ENCODE results near the gene PECR. TPM values are rescaled to one million over a fixed set of nuclear protein-coding genes. Genes with fewer than 3 reads are reported as not detected.
A peak's percentile ranks its signal among the peaks of the same experiment; 100 is the strongest.

The PECR gene
- 1.8 TPM for total RNA-seq
- long read RNA-seq, partial matches to known transcripts: 0 of 2 reads
- long read RNA-seq, other reads (novel, unspliced or antisense): 0 of 2 reads

DNA sequence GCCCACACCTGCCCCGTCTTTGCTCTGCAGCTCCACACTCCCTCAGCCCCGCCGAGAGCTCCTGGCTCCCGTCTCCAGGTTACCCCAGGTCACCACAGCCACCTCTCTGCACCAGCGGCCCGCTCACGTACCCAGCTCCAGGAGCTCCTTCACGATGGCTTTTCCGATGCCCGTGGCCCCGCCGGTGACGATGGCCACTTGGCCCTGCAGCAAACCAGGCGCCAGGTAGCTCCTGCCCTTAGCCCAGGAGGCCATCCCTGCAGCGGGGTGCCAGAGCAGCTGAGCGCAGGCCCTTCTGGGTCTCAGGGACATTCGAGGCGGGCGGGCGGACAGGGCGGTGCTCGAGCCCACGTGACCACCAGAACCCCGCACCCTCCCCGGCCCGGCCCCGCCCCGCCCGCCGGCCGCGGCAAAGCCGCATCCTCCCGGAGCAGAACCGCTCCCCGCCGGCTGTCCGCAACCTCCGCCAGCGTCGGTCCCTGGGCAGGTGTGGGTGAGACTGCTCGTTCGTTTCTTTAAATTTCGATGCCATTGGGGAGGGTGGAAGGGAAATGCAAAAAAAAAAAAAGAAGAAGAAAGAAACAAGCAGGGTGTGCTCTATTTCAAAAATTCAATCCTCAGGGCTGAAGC, at the start of gene PECR, which contains the start of gene TMEM169:
Gene PECR (minus strand): TSS at position 323 of the 630 bp plus-strand sequence. CDS start 68 bp downstream, at position 255.
Gene TMEM169 (plus strand): TSS at position 433 of the 630 bp plus-strand sequence. CDS start 14,045 bp downstream, outside the sequence.
- DNase-seq (ENCODE audit: low spot score): peak; percentile 92
- intact Hi-C loops (cut with DNase I): no loop called here

DNA sequence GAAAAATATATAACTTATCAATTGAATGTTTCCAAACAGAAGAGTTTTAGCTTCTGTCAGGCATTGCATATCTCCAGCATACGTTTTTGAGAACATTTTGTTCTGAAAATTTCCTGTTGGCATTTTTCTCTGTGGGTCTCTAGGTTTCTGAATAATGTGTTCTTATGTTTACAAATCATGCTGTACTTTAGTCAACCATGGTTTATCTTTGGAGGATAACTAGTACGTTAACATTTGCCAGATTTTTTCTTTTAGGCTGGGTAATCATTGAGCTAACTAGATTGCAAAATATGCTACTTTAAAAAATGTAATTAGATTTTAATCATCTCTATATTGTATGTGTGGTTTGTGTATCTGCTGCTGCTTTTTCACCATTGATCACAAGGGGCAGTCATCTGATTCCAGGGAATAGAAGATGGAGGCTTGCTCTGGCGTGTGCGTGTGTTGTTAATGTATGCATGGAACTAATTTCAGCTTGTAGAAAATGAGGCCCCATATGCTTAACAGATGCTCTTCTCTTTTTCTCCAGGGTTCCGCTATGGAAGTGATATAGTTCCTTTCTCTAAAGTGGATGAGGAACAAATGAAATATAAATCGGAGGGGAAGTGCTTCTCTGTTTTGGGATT, 48.9 kb upstream of the PECR start:
- no peak for DNase-seq (ENCODE audit: low spot score)
- intact Hi-C loops (cut with DNase I): no loop called here

DNA sequence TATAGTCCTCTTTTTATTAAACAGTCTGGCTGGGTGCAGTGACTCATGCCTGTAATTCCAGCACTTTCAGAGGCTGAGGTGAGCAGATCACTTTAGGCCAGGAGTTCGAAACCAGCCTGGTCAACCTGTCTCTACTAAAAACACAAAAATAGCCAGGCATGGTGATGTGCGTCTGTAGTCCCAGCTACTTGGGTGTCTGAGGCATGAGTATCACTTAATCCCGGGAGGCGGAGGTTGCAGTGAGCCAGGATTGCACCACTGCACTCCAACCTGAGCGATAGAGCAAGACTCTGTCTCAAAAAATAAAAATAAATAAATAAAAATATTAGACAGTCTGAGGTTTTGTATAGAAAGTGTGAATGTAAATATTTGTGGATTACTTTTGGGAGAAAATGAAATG, 45.3 kb upstream of the PECR start:
- no peak for DNase-seq (ENCODE audit: low spot score)
- intact Hi-C loops (cut with DNase I): no loop called here

DNA sequence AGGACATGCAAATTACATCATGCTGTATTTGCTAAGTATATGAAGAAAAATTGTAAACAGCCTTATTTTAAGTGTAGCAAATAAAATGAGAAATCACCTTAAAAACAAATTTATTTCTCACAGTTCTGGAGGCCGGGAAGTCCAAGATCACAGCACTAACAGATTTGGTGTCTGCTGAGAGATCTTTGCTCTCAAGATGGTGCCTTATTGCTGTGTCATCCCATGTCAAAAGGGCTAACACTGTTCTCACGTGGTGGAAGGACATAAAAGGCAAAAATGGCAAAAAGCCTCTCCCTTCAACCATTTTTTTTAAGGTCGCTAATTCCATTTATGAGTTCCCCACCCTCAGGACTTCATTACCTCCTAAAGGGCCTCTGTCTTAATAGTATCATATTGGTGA, 39.6 kb upstream of the PECR start:
- no peak for DNase-seq (ENCODE audit: low spot score)
- intact Hi-C loops (cut with DNase I): no loop called here

DNA sequence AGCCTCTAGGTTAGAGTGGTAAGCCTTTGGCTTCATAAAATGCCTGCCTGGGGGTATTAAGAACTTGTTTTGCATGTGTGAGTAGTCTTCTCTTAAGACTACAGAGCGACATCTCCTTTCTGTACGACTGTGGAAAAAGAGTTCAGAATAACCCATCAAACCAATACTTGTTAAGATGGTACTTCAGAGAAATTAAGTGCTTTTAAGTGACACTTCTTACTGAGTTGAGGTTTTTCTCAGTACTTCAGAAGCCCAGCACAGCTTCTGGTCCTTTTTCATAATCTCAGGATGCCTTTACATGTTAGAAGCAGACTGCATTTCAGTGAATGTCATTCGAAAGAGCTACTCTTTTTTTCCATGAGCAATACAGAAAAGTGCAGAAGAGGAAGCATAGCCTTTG, 38.4 kb upstream of the PECR start:
- no peak for DNase-seq (ENCODE audit: low spot score)
- intact Hi-C loops (cut with DNase I): no loop called here

DNA sequence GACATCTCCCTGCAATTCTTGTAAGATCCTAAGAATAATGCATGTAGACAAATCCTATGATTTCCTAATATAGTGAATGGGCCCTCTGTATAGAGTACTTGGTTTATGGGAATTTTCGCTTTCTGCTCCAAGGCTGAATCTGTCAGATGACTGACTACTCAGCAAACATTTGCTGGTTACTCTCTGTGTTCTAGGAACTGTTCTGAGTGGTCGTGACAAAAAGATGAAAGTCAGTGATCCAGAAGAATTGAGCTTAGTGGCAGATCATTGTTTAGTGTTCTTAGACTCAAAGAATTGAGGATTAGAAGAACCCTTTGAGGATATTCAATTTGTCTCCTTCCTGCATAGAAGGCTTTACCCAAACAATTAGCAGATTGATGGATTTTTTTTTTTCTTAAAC, 37.5 kb upstream of the PECR start:
- DNase-seq (ENCODE audit: low spot score): no peak
- intact Hi-C loops (cut with DNase I): no loop called here

DNA sequence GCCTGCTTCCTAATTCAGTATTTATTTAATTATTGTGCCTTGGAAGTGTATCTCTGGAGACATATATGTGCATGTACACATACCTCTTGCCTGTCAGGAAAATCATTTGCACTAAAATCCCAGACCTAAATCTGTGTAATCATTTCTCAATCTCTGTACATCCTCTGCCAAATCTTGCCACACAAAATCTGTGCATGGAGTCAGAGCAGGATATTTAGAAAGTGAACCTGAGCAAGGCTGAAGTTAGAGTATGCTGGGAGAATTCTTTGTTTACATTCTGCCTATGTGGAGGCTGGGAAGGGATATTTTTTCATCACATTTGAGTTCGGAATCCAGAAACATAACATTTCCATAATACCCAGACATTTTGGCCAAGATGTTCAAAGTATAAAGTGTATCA, 36.9 kb upstream of the PECR start:
- intact Hi-C loops (cut with DNase I): no loop called here

DNA sequence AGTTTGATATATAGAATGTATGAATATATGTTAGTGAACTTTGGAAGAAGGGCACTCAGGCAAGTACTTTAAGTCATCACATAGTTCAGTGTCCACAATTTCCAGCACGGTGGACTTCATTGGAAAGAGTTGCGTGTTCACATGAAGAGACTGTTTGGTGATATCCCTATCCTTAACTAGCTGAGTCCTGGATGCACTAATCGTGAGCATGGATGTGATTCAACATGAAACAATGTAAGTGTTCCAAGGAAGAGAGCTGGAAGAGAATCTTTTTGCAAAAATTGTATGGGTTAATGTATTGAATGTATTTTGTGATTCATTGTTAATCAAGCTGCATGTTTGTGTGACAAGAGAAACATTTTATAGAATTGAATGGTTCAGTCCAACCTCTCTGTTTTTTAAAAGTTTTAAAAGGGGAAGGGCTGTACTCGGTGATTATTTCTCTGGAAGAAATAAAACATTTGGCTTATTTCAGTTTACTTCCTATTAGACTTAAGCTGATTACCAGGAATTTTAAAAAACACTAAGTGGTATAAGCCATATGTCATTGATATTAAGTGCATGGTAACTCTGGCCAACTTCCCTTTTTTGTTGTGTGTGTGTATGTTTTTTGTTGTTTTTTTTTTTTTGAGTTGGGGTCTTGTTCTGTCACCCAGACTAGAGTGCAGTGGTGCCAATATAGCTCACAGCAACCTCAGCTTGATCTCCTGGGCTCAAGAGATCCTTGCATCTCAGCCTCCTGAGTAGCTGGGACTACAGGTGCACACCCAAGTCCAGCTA, 36.1 kb upstream of the PECR start:
- intact Hi-C loops (cut with DNase I): no loop called here
- no peak for DNase-seq (ENCODE audit: low spot score)

More for the DNA sequence above, 36.9 kb upstream of the PECR start:
- no peak for DNase-seq (ENCODE audit: low spot score)

DNA sequence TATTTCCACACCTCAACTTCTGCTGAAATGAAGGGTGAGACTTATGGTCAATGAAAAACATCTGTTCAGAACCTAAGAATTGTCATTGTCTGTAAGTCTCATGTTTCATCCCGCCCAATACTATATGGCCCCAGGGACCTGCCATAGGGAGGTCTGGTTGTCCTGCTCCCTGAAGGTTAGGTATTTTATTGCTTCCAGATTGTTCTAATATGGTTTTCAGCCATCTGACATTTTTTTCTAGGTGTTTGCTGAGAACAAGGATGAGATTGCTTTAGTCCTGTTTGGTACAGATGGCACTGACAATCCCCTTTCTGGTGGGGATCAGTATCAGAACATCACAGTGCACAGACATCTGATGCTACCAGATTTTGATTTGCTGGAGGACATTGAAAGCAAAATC, 34.8 kb upstream of the PECR start:
- intact Hi-C loops (cut with DNase I): no loop called here
- no peak for DNase-seq (ENCODE audit: low spot score)

DNA sequence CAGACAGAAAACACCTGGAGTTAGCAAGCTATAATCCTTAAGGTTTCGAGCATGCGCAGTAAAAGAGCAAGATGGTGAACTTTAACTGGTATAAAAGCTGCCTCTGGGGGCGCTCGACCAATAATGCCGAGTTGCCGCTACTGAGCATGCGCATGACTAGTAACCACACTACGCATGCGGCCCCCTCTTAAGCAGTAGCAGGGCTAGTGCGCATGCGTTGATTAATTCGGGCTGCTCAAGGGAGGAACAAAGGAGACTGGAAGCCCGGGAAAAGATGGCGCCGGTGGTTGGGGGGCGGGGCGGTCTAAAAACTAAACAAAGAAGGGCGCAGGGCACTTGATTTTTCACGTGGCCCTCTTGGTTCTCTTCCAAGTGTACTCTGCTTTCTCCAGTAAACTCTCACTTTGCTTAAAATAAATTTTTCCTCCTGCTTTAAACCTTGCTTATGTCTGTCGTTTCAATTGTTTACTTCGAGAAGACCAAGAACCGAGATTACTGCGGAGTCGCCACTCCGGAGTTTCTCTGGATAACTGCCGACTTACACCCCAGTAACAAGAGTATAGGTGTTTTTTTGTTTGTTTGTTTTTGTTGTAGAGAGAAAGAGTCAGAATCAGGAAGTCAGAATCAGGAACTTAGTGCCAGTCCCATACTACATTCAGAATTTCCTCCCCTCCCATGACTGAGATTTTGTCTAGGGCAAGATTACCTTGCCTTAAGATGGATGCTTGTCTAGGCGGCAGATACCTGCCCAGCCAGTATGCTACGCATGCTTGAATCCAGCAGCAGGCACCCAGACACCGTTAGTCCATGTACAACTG, 33.3 kb upstream of the PECR start:
- DNase-seq (ENCODE audit: low spot score): peak; percentile 98
- intact Hi-C loops (cut with DNase I): no loop called here

DNA sequence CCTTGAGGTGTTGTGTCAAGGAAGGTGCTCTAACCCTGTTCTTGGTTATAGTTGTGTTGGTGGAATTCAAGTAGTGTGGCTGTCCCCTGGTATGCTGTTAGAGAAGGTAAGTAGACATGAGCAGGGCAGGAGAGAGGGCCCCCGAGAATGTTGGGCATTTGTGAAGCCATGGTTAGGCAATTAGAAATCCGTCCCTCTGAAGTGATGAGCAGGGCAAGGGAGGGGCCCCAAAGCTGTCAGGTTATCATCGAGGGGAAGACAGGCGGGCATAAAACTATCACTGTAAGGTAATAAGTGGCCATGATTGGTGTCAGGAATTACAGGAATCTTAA, 32.7 kb upstream of the PECR start:
- no peak for DNase-seq (ENCODE audit: low spot score)
- intact Hi-C loops (cut with DNase I): no loop called here

DNA sequence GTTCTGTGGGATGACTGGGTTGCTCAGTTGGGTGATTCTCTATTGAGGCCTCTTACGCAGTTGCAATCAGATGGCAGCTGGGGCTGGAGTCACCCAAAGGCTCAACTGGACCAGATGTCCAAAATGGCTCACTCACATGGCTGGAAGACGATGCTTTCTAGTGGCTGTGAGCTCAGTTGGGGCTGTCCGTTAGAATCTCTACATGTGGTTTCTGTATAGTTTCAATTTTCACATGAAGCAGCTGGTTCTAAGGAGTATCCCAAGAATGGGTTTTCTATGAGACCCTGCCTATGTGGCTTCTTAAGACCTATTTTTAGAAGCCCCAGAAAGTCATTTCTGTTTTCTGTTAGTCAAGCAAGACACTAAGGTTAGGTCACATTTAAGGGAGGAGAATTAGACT, 32.0 kb upstream of the PECR start:
- no peak for DNase-seq (ENCODE audit: low spot score)
- intact Hi-C loops (cut with DNase I): no loop called here

DNA sequence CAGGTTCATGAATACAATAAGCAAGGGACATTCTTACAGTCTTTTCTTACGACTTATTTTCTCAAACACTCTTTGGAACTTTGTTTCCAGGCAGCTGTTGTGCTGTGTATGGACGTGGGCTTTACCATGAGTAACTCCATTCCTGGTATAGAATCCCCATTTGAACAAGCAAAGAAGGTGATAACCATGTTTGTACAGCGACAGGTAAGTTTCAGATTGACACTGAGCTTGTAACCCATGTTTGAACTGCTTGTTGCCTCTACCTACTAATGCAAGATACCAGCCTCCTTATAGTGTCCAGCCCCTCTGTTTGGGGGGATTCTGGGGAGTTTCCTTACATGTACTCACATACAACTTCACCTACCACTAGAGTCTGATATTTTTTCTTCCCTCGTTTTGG, 31.3 kb upstream of the PECR start:
- DNase-seq (ENCODE audit: low spot score): no peak
- intact Hi-C loops (cut with DNase I): no loop called here

DNA sequence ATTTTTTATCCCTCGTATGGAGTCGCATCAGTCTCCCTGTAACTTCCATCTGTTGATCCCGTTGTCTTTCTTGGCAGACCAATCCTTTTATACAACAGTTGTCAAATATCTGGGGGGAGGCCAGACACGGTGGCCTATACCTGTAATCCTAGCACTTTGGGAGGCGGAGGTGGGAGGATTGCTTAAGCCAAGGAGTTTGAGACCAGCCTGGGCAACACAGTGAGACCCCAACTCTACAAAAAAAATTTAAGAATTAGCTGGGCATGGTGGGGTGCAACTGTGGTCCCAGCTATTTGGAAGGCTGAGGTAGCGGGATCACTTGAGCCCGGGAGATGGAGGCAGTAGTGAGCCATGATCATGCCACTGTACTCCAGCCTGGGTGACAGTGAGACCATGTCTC, 29.5 kb upstream of the PECR start:
- no peak for DNase-seq (ENCODE audit: low spot score)
- intact Hi-C loops (cut with DNase I): no loop called here

DNA sequence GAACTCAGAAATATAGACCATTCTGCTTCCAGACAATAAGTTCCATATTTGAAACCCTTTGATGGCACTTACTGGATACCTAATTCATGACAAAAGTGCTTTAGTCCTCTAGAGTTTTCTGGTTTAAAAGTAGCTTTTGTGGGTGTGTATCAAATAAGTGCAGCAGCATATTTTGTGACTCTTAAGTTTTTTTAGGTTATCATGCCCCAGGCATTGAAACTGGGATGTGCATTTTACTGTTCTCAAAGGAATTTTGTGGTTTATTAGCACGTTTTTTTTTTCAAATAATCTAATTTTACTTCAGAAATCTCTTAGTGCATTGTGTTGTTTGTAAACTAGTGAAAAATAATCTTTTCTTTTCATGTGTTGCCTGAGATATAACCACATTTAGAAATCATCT, 29.0 kb upstream of the PECR start:
- no peak for DNase-seq (ENCODE audit: low spot score)
- intact Hi-C loops (cut with DNase I): no loop called here

DNA sequence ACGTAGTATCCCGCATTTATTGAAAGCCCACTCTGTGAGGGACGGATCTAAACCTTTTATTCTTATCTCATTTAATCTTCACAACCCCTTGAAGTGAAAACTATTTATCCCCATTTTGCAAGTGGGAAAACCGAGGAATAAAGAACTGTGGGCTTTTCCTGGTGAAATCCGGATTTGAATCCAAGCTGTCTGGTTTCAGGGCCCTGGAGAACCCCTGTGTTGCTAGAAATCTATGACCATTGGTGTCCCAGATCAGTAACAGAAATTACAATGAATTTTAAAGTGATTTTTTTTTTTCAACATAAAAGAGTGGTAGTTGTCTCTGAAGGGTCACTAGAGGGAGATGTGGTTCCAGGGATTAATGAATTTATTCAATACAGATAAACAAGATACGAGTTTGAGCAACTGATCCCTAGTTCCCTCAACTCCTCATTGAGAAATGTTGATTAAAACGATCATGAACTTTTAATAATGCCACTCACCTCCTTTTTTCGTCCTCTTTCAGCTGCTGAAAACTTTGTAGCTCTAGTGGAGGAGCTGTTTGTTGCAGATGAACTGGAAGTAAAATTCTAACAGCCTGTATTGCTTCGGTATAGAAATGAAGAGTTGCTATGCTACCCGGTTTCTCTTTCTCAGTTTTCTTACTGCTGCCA, 28.5 kb upstream of the PECR start:
- intact Hi-C loops (cut with DNase I): no loop called here
- DNase-seq (ENCODE audit: low spot score): no peak

DNA sequence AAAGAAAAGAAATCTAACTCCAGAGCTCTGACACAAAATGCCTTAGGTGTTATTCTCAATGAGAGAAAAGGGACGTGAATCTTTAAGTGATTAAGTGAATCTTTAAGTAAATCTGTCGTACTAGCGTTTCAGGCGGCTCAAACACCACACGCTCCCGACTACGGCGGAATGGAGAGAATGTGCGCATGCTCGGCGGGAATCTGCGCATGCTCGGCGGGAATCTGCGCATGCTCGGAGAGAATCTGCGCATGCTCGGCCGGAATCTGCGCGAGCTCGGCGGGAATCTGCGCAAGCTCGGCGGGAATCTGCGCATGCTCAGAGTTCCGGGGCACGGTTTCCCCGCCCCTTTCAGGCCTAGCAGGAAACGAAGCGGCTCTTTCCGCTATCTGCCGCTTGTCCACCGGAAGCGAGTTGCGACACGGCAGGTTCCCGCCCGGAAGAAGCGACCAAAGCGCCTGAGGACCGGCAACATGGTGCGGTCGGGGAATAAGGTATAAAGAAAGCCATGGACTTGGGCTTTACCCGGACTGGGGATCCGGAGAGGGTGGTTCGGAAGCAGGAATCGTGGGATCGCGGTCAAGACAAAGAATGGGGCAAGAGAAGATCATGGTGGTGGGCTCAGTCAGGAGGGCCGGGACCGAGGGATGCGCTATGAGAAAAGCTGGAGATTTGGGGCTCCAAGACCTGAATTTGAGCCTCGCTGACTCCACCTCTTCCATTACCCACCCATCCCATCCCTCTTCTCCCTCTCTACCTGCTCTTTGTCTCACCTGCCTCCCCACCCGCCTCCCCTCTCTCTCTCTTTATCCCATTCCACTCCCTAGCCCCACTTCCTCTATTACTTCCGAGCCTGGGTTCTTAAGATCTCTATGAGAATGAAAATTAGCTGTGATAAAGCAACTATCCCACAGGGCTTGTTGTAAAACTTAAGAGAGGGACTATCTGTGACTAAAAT, 27.6 kb upstream of the PECR start, which contains the start of gene XRCC5:
Gene XRCC5 (plus strand): TSS at position 382 of the 955 bp plus-strand sequence. CDS start 89 bp downstream, at position 471.
- intact Hi-C loops (cut with DNase I): no loop called here
- DNase-seq (ENCODE audit: low spot score): peak; percentile 96

DNA sequence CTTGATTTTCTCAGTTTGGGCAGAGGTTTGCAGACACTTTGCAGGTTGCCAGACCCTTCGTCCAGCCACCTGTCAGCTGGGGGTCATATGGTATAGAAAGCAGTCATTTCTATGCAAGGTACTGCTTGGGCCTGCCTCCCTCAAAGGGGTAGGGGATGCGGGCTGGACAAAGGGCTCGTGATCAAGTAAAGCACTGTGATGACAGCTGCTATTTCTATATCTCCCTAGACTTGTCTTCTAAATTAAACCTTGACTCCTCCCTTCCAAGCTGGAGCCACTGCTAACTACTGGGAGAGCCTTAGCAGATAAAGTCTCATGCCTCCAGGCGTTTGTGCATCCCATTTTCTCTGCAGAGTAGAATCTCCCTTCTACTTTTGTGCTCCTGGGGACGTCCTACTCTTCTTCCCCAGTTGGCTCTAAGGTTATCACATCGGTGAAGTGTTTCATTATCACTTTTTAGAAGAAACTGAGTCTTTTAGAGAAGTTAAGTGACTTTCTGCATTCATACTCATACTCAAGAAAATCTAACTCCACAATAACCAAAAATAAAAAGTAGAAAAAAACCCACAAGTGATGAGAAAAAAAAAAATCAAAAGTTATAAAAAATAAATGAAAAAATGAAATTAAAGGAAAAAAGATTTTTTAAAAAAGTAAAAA, 26.8 kb upstream of the PECR start:
- intact Hi-C loops (cut with DNase I): no loop called here
- DNase-seq (ENCODE audit: low spot score): no peak
